Measurements from ENCODE around the gene CNTNAP2.
"Not testable (repeated sequence)": the region's sequence is repeated elsewhere in the genome, so short reads cannot be mapped to it uniquely, and the experiment has no call there.

The CNTNAP2 gene

GRCh38 chr7:148302436-148302835 is 2185.8 kb downstream of the CNTNAP2 start:
- not testable (repeated sequence) for DNase-seq (ENCODE audit: low read depth in 2 of 2)

- no peak for DNase-seq (ENCODE audit: low read depth in 2 of 2)
Measured at GRCh38 chr7:148303295-148304082, 2186.9 kb downstream of the CNTNAP2 start.

GRCh38 chr7:148304083-148304335 is 2187.4 kb downstream of the CNTNAP2 start:
- no peak for DNase-seq (ENCODE audit: low read depth in 2 of 2)

DNA sequence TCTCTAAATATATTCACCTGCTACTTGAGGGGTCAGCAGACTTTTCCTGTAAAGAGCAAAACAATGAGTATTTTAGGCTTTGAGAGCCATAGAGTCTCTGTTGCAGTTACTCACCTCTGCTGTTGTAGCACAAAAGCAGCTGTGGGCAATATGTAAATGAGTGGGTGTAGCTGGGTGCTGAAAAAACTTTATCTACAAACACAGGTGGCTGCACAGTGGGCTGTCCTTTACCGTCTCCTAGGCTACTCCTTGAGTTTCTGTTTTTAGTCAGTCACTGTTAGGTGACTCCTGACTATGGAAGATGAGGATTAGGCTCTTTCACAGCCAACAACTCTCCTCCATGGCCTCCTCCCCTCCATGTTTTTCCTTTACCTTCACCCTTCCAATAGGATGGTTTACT is 2187.9 kb downstream of the CNTNAP2 start:
- DNase-seq (ENCODE audit: low read depth in 2 of 2), result no peak

- no peak for DNase-seq (ENCODE audit: low read depth in 2 of 2)
Measured at GRCh38 chr7:148306759-148307158, 2190.2 kb downstream of the CNTNAP2 start.

- no peak for DNase-seq (ENCODE audit: low read depth in 2 of 2)
Measured at GRCh38 chr7:148318102-148318811, 2201.7 kb downstream of the CNTNAP2 start.

DNA sequence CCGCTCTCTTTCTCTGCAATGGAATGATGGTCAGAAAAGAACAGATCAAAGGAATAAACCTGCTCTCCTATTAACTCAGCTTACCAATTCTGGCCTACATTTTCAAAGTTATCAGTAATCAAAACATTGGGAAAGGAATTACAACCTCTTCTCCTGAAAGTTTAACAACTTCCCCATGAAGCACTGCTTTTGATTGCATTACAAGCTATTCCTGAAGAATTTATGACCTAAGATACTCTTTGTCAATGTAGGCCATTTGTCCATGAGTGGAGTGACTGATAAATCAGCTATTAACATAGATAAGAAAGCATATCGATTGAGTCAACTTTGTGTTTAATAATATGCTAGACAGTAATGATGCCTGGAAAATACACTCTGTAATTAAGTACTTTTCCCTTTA is 2202.2 kb downstream of the CNTNAP2 start:
- DNase-seq (ENCODE audit: low read depth in 2 of 2), result no peak

DNA sequence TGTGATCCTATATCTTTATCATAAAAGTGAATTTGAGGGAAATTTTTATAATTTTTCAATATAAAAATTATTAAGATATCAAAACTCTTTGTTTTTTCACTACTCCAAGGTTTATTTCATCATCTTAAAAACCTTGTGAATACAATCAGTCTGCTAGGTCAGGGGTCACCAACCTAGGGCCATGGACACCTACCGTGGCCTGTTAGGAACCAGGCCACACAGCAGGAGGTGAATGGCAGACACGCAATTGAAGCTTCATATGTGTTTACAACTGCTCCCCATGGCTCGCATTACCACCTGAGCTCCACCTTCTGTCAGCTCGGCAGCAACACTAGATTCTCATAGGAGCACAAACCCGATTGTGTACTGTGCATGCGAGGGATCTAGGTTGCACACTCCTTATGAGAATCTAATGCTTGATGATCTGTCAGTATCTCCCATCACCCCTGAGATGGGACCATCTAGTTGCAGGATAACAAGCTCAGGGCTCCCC is 2202.8 kb downstream of the CNTNAP2 start:
- no peak for DNase-seq (ENCODE audit: low read depth in 2 of 2)

GRCh38 chr7:148325208-148325607 is 2208.6 kb downstream of the CNTNAP2 start:
- no peak for DNase-seq (ENCODE audit: low read depth in 2 of 2)

GRCh38 chr7:148327379-148327778 is 2210.8 kb downstream of the CNTNAP2 start:
- DNase-seq (ENCODE audit: low read depth in 2 of 2), result no peak

DNA sequence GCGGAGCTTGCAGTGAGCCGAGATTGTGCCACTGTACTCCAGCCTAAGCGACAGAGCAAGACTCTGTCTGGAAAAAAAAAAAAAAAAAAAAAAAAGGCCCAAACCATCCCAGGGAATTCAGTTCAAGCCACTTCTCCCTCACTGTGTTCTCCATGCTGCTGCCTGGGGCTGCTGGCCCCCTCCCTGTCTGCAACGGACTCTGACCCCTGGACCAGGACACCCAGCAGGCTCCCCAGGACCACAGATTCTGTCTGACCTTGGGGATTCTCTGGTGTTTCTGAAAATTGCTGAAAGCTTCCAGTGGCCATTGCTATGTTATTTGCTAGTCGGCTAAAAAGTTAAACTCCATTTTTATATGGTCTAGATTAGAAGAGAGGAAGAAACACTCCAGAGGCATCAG is 2212.3 kb downstream of the CNTNAP2 start:
- no peak for DNase-seq (ENCODE audit: low read depth in 2 of 2)

DNA sequence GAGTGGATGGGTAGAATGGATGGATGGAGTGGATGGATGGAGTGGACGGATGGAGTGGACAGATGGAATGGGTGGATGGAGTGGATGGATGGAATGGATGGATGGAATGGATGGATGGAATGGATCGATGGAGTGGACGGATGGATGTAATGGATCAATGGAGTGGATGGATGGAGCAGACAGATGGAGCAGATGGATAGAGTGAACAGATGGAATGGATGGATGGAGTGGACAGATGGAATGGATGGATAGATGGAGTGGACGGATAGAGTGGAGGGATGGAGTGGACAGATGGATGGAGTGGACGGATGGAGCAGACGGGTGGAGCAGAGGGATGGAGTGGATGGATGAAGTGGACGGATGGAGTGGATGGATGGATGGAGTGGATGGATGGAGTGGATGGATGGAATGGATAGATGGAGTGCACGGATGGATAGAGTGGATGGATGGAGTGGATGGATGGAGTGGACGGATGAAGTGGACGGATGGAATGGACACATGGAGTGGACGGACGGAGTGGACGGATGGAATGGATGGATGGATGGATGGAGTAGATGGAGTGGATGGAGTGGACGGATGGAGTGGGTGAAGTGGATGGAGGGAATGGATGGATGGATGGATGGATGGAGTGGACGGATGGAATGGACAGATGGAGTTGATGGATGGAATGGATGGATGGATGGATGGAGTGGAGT is 2213.7 kb downstream of the CNTNAP2 start:
- DNase-seq (ENCODE audit: low read depth in 2 of 2), result no peak

DNA sequence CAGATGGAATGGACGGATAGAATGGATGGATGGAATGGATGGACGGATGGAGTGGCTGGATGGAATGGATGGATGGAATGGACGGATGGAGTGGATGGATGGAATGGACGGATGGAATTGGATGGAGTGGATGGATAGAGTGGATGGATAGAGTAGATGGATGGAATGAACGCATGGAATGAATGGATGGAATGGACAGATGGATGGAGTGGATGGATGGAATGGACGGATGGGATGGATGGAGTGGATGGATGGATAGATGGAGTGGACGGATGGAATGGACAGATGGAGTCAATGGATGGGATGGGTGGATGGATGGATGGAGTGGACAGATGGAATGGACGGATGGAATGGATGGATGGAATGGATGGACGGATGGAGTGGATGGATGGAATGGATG is 2214.2 kb downstream of the CNTNAP2 start:
- no peak for DNase-seq (ENCODE audit: low read depth in 2 of 2)

DNA sequence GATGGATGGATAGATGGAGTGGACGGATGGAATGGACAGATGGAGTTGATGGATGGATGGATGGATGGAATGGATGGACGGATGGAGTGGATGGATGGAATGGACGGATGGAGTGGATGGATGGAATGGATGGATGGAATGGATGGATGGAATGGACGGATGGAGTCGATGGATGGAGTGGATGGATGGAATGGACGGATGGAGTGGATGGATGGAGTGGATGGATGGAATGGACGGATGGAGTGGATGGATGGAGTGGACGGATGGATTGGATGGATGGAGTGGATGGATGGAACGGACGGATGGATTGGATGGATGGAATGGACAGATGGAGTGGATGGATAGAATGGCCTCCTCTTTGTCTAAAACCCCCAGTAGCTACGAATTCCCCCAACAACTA is 2214.9 kb downstream of the CNTNAP2 start:
- not testable (repeated sequence) for DNase-seq (ENCODE audit: low read depth in 2 of 2)

- DNase-seq (ENCODE audit: low read depth in 2 of 2), result no peak
Measured at GRCh38 chr7:148332191-148333186, 2215.9 kb downstream of the CNTNAP2 start.

GRCh38 chr7:148334441-148334956 is 2217.9 kb downstream of the CNTNAP2 start:
- DNase-seq (ENCODE audit: low read depth in 2 of 2), result no peak

- no peak for DNase-seq (ENCODE audit: low read depth in 2 of 2)
Measured at GRCh38 chr7:148334959-148335577, 2218.5 kb downstream of the CNTNAP2 start.

DNA sequence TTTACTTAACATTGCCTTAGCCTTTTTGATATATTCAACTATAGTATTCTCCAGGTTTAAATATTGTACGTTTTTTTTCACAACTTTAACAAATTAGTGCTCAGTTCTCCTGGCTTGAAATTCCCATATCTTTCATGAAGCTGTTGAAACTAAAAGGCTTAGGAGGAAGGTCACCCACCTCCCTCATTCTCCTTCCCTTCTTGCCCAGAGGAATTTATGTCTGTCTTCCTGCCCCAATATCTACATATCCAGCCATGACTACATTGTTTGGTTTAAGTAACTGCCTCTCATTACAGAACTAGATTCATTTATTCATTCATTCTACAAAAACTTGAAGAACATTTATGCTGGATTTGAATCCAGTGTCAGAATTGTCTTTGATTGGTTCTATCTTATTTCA is 2219.2 kb downstream of the CNTNAP2 start:
- DNase-seq (ENCODE audit: low read depth in 2 of 2), result no peak

- no peak for DNase-seq (ENCODE audit: low read depth in 2 of 2)
Measured at GRCh38 chr7:148336411-148336810, 2219.8 kb downstream of the CNTNAP2 start.

- no peak for DNase-seq (ENCODE audit: low read depth in 2 of 2)
Measured at GRCh38 chr7:148337246-148337965, 2220.8 kb downstream of the CNTNAP2 start.
